ENCODE results near the gene MACF1.
A peak's percentile ranks its signal among the peaks of the same experiment; 100 is the strongest.
"Not testable (repeated sequence)": the region's sequence is repeated elsewhere in the genome, so short reads cannot be mapped to it uniquely, and the experiment has no call there.

Gene MACF1

GRCh38 chr1:39204441-39205081 is at the start of gene MACF1:
MACF1 (plus strand) TSS chr1:39204695; CDS start chr1:39205023, 328 bp downstream.
- Mint-ChIP-seq H3K36me3 (peaks cover 32% of the 10 kb centered on the region), H3K27ac (peak within 1 kb of the TSS; percentile 94), H3K4me3 (peak within 1 kb of the TSS; percentile 78), H3K4me1 (peaks cover 52% of the 10 kb centered on the region), H3K9me3 (no peaks in the 10 kb centered on the region)
- ATAC-seq = peak; percentile 67
- DNase-seq (ENCODE audit: low spot score in 2 of 2) = peak in 1 of 2 donors; percentile 74

GRCh38 chr1:39157304-39157703 is 47.2 kb upstream of the MACF1 start:
- Mint-ChIP-seq H3K4me1 (peaks cover 14% of the 10 kb centered on the region), H3K4me3 (no peak overlapping the region), H3K9me3 (no peaks in the 10 kb centered on the region), H3K36me3 (no peaks in the 10 kb centered on the region), H3K27ac (no peak overlapping the region)
- ATAC-seq = no peak
- DNase-seq (ENCODE audit: low spot score in 2 of 2) = no peak

GRCh38 chr1:39158327-39159086 is 46.0 kb upstream of the MACF1 start:
- peaks cover 14% of the 10 kb centered on the region for H3K4me1 Mint-ChIP-seq
- no peak for DNase-seq (ENCODE audit: low spot score in 2 of 2)
- H3K4me3 Mint-ChIP-seq = no peak overlapping the region
- no peaks in the 10 kb centered on the region for H3K9me3 Mint-ChIP-seq
- no peaks in the 10 kb centered on the region for H3K36me3 Mint-ChIP-seq
- ATAC-seq = peak; percentile 19
- H3K27ac Mint-ChIP-seq = no peak overlapping the region

- Mint-ChIP-seq H3K9me3 (no peaks in the 10 kb centered on the region), H3K27ac (no peak overlapping the region), H3K36me3 (no peaks in the 10 kb centered on the region), H3K4me3 (no peak overlapping the region), H3K4me1 (peaks cover 10% of the 10 kb centered on the region)
- ATAC-seq = no peak
- no peak for DNase-seq (ENCODE audit: low spot score in 2 of 2)
Observed at GRCh38 chr1:39159224-39160036, 45.1 kb upstream of the MACF1 start.

- Mint-ChIP-seq H3K36me3 (no peaks in the 10 kb centered on the region), H3K4me3 (no peak overlapping the region), H3K4me1 (no peaks in the 10 kb centered on the region), H3K27ac (no peak overlapping the region), H3K9me3 (no peaks in the 10 kb centered on the region)
- no peak for ATAC-seq
- DNase-seq (ENCODE audit: low spot score in 2 of 2) = no peak
Observed at GRCh38 chr1:39160703-39161102, 43.8 kb upstream of the MACF1 start.

GRCh38 chr1:39161811-39162210 is 42.7 kb upstream of the MACF1 start:
- not testable (repeated sequence) for ATAC-seq; H3K36me3 Mint-ChIP-seq; H3K4me3 Mint-ChIP-seq; H3K4me1 Mint-ChIP-seq; H3K9me3 Mint-ChIP-seq; H3K27ac Mint-ChIP-seq; DNase-seq (ENCODE audit: low spot score in 2 of 2)

- H3K9me3 Mint-ChIP-seq = no peaks in the 10 kb centered on the region
- H3K36me3 Mint-ChIP-seq = no peaks in the 10 kb centered on the region
Observed at GRCh38 chr1:39163469-39163868, 41.0 kb upstream of the MACF1 start.

GRCh38 chr1:39164256-39164655 is 40.2 kb upstream of the MACF1 start:
- no peaks in the 10 kb centered on the region for H3K4me1 Mint-ChIP-seq
- H3K36me3 Mint-ChIP-seq = no peaks in the 10 kb centered on the region
- no peak overlapping the region for H3K27ac Mint-ChIP-seq
- ATAC-seq (no peak), DNase-seq (ENCODE audit: low spot score in 2 of 2) (no peak)
- H3K9me3 Mint-ChIP-seq = no peaks in the 10 kb centered on the region
- no peak overlapping the region for H3K4me3 Mint-ChIP-seq

More at GRCh38 chr1:39163469-39163868, 41.0 kb upstream of the MACF1 start:
- H3K27ac Mint-ChIP-seq = peak overlapping the region; percentile 17
- H3K4me3 Mint-ChIP-seq = no peak overlapping the region
- DNase-seq (ENCODE audit: low spot score in 2 of 2) (no peak), ATAC-seq (peak; percentile 78)
- H3K4me1 Mint-ChIP-seq = no peaks in the 10 kb centered on the region

- H3K4me3 Mint-ChIP-seq = no peak overlapping the region
- no peak for ATAC-seq
- DNase-seq (ENCODE audit: low spot score in 2 of 2) = no peak
- H3K4me1 Mint-ChIP-seq = no peaks in the 10 kb centered on the region
- no peak overlapping the region for H3K27ac Mint-ChIP-seq
- no peaks in the 10 kb centered on the region for H3K9me3 Mint-ChIP-seq
- H3K36me3 Mint-ChIP-seq = no peaks in the 10 kb centered on the region
Observed at GRCh38 chr1:39165049-39165448, 39.4 kb upstream of the MACF1 start.

- Mint-ChIP-seq H3K9me3 (no peaks in the 10 kb centered on the region), H3K36me3 (no peaks in the 10 kb centered on the region), H3K4me3 (no peak overlapping the region), H3K4me1 (no peaks in the 10 kb centered on the region), H3K27ac (no peak overlapping the region)
- DNase-seq (ENCODE audit: low spot score in 2 of 2) = no peak
- ATAC-seq = no peak
Observed at GRCh38 chr1:39165488-39165887, 39.0 kb upstream of the MACF1 start.

GRCh38 chr1:39167632-39168209 is 36.8 kb upstream of the MACF1 start:
- Mint-ChIP-seq H3K36me3 (no peaks in the 10 kb centered on the region), H3K27ac (no peak overlapping the region), H3K4me1 (no peaks in the 10 kb centered on the region), H3K9me3 (no peaks in the 10 kb centered on the region), H3K4me3 (no peak overlapping the region)
- no peak for ATAC-seq
- no peak for DNase-seq (ENCODE audit: low spot score in 2 of 2)

- ATAC-seq = no peak
- H3K4me3 Mint-ChIP-seq = no peak overlapping the region
- H3K27ac Mint-ChIP-seq = no peak overlapping the region
- DNase-seq (ENCODE audit: low spot score in 2 of 2) = no peak
- H3K36me3 Mint-ChIP-seq = no peaks in the 10 kb centered on the region
- no peaks in the 10 kb centered on the region for H3K4me1 Mint-ChIP-seq
- no peaks in the 10 kb centered on the region for H3K9me3 Mint-ChIP-seq
Observed at GRCh38 chr1:39168301-39169080, 36.0 kb upstream of the MACF1 start.

GRCh38 chr1:39170731-39171667 is 33.5 kb upstream of the MACF1 start:
- no peak overlapping the region for H3K27ac Mint-ChIP-seq
- H3K4me3 Mint-ChIP-seq = no peak overlapping the region
- H3K36me3 Mint-ChIP-seq = no peaks in the 10 kb centered on the region
- H3K9me3 Mint-ChIP-seq = no peaks in the 10 kb centered on the region
- DNase-seq (ENCODE audit: low spot score in 2 of 2) (no peak), ATAC-seq (no peak)
- H3K4me1 Mint-ChIP-seq = no peaks in the 10 kb centered on the region

All from stimulated activated effector memory CD8-positive, alpha-beta T cell treated with anti-CD3 and anti-CD28 coated beads, Interleukin-12 subunit alpha, Interleukin-12 subunit beta, amount 100 ng/mL, for 72 hours (primary cell).